IMR-90 (cell line): ENCODE measurements around the gene SLC35F1. TPM values are rescaled to one million over a fixed set of nuclear protein-coding genes. Genes with fewer than 3 reads are reported as not detected.

Experiments used
- ATAC-seq: fragments of 200-7000 bp; cut with Tn5 transposase; 2 replicates; pipeline ENCODE4 v1.9.1; 2020; ENCODE audit warnings: low read depth, mild to moderate bottlenecking, moderate library complexity
- BruUV-seq: library from RNA; stranded (reverse); fragments of 400-500 nt; replicated peaks from 2 replicates; lab custom pipeline; 2021; lab: Mats Ljungman, UMichigan
- CTCF ChIA-PET: fragments of 300-600 bp; formaldehyde crosslinking; extraction: SDS; loops from one replicate; lab custom pipeline; 2021; ENCODE audit warnings: antibody characterized with exemption; lab: Yijun Ruan, JAX
- POLR2A ChIA-PET: fragments of 300-600 bp; sonication (Branson Sonifier 250); formaldehyde crosslinking; loops from one replicate; lab custom pipeline; 2022; ENCODE audit warnings: antibody characterized with exemption; ENCODE audit not compliant: unreplicated experiment; lab: Charles Lee
- DNase-seq: peaks from one replicate; pipeline ENCODE4 v3.0.0; 2013
- H2AFZ ChIP-seq: replicated peaks from 2 replicates; pipeline ENCODE3; 2013; ENCODE audit warnings: low read length, mild to moderate bottlenecking; ENCODE audit not compliant: poor library complexity
- H2AK5ac ChIP-seq: 2 replicates; pipeline ENCODE4 v1.6.1; 2013; ENCODE audit warnings: low read depth, low read length, inconsistent platforms
- H2AK9ac ChIP-seq: replicated peaks from 2 replicates; pipeline ENCODE3; 2013; ENCODE audit warnings: mild to moderate bottlenecking, low read depth, low read length, moderate library complexity; ENCODE audit not compliant: poor library complexity
- H2BK120ac ChIP-seq: 2 replicates; pipeline ENCODE4 v1.6.1; 2013; ENCODE audit warnings: low read depth, low read length, inconsistent platforms
- H2BK15ac ChIP-seq: 3 replicates; pipeline ENCODE4 v1.6.1; 2013; ENCODE audit warnings: low read depth, low read length, inconsistent platforms
- H2BK20ac ChIP-seq: 2 replicates; pipeline ENCODE4 v1.6.1; 2013; ENCODE audit warnings: low read depth, mild to moderate bottlenecking, inconsistent platforms, low read length, moderate library complexity
- H2BK5ac ChIP-seq: 2 replicates; pipeline ENCODE4 v1.6.1; 2013; ENCODE audit warnings: mild to moderate bottlenecking, low read depth, low read length, inconsistent platforms; ENCODE audit not compliant: poor library complexity, severe bottlenecking
- H3K14ac ChIP-seq: replicated peaks from 2 replicates; pipeline ENCODE4 v1.6.1; 2013; ENCODE audit warnings: low read depth, low read length, inconsistent platforms
- H3K18ac ChIP-seq: 2 replicates; pipeline ENCODE4 v1.6.1; 2013; ENCODE audit warnings: low read depth, low read length, control low read depth
- H3K23ac ChIP-seq: 2 replicates; pipeline ENCODE4 v1.6.1; 2013; ENCODE audit warnings: low read depth, low read length, inconsistent platforms
- H3K27ac ChIP-seq: 2 replicates; pipeline ENCODE4 v1.5.1; 2013; ENCODE audit warnings: mild to moderate bottlenecking, control low read depth, low read length; ENCODE audit not compliant: insufficient read depth
- H3K27me3 ChIP-seq: 2 replicates; pipeline ENCODE4 v1.6.1; 2013; ENCODE audit warnings: low read length; ENCODE audit not compliant: control insufficient read depth, insufficient read depth
- H3K36me3 ChIP-seq: 2 replicates; pipeline ENCODE4 v1.6.1; 2013; ENCODE audit warnings: low read length, mixed read lengths; ENCODE audit not compliant: control insufficient read depth, insufficient read depth
- H3K4ac ChIP-seq: 2 replicates; pipeline ENCODE4 v1.6.1; 2013; ENCODE audit warnings: low read depth, low read length, inconsistent platforms
- H3K4me1 ChIP-seq: 2 replicates; pipeline ENCODE4 v1.6.1; 2013; ENCODE audit warnings: low read length, mixed read lengths; ENCODE audit not compliant: control insufficient read depth, insufficient read depth
- H3K4me2 ChIP-seq: 2 replicates; pipeline ENCODE4 v1.6.1; 2013; ENCODE audit warnings: low read depth, mild to moderate bottlenecking, control low read depth, low read length, moderate library complexity
- H3K4me3 ChIP-seq: 2 replicates; pipeline ENCODE4 v1.5.1; 2013; ENCODE audit warnings: low read depth, mild to moderate bottlenecking, control low read depth, low read length, moderate library complexity; ENCODE audit not compliant: insufficient read depth
- H3K56ac ChIP-seq: 2 replicates; pipeline ENCODE4 v1.6.1; 2013; ENCODE audit warnings: low read length, inconsistent platforms; ENCODE audit not compliant: insufficient read depth; ENCODE audit errors: extremely low read depth
- H3K79me1 ChIP-seq, 2 experiments: 2 replicates each; pipeline ENCODE4 v1.6.1; 2013; ENCODE audit warnings: low read length in 2 of 2, inconsistent platforms in 1 of 2, low read depth in 1 of 2
- H3K9ac ChIP-seq: 2 replicates; pipeline ENCODE4 v1.6.1; 2013; ENCODE audit warnings: low read depth, low read length, control low read depth
- H3K9me1 ChIP-seq: 2 replicates; pipeline ENCODE4 v1.6.1; 2013; ENCODE audit warnings: low read length, inconsistent platforms; ENCODE audit not compliant: insufficient read depth
- H3K9me3 ChIP-seq: 2 replicates; pipeline ENCODE4 v1.6.1; 2013; ENCODE audit warnings: low read length; ENCODE audit not compliant: control insufficient read depth, insufficient read depth
- H4K20me1 ChIP-seq: 2 replicates; pipeline ENCODE4 v1.6.1; 2013; ENCODE audit warnings: low read length, inconsistent platforms; ENCODE audit not compliant: insufficient read depth
- H4K5ac ChIP-seq: 2 replicates; pipeline ENCODE4 v1.6.1; 2013; ENCODE audit warnings: mild to moderate bottlenecking, low read depth, low read length, control low read depth
- H4K8ac ChIP-seq, 2 experiments: 2 replicates each; pipeline ENCODE4 v1.6.1; 2013; ENCODE audit warnings: low read depth in 2 of 2, low read length in 2 of 2, control low read depth in 1 of 2, inconsistent platforms in 1 of 2
- H4K91ac ChIP-seq: 2 replicates; pipeline ENCODE4 v1.6.1; 2013; ENCODE audit warnings: low read depth, low read length, inconsistent platforms; ENCODE audit not compliant: insufficient read depth
- CHD1 ChIP-seq: IDR thresholded peaks from 2 replicates; pipeline ENCODE4 v1.6.1; 2012; ENCODE audit warnings: low read depth, low read length, improper control_type of control experiment
- CTCF ChIP-seq: conservative IDR thresholded peaks from 2 replicates; pipeline ENCODE4 v1.5.1; 2012; ENCODE audit warnings: mild to moderate bottlenecking, low read depth, low read length, improper control_type of control experiment
- ELK1 ChIP-seq: fragments of 150-350 bp; IDR thresholded peaks from 2 replicates; pipeline ENCODE4 v1.6.1; 2016; ENCODE audit warnings: low read depth, mild to moderate bottlenecking, low read length, moderate library complexity, borderline replicate concordance
- FOS ChIP-seq: fragments of 150-350 bp; IDR thresholded peaks from 2 replicates; pipeline ENCODE4 v1.6.1; 2016; ENCODE audit warnings: low read depth, low read length
- NFE2L2 ChIP-seq: fragments of 150-350 bp; IDR thresholded peaks from 2 replicates; pipeline ENCODE4 v1.6.1; 2016; ENCODE audit warnings: low read depth, mild to moderate bottlenecking, low read length
- RCOR1 ChIP-seq: IDR thresholded peaks from 2 replicates; pipeline ENCODE4 v1.6.1; 2012; ENCODE audit warnings: mild to moderate bottlenecking, low read length, improper control_type of control experiment; ENCODE audit not compliant: insufficient replicate concordance
- SMC3 ChIP-seq: fragments of 150-350 bp; IDR thresholded peaks from 2 replicates; pipeline ENCODE4 v1.6.1; 2016; ENCODE audit warnings: low read depth, mild to moderate bottlenecking, antibody characterized with exemption, low read length, moderate library complexity
- WGBS, 2 experiments: methylation state at CpG; one replicate each; pipeline versions ENCODE4 v1.1.5 to v1.1.7; 2013; ENCODE audit warnings: missing lambda C conversion rate in 2 of 2; ENCODE audit not compliant: insufficient read length in 1 of 2; ENCODE audit errors: extremely low coverage in 2 of 2; 5-methylcytosine and 5-hydroxymethylcytosine counted together
- dilution Hi-C: fragments of 300-500 bp; cut with HindIII; formaldehyde crosslinking; loops from one replicate; pipeline ENCODE4 v1.14.3; 2018; ENCODE audit warnings: low sequenced_read_pairs; ENCODE audit not compliant: unreplicated experiment
- in situ Hi-C: fragments of 300-500 bp; cut with MboI; formaldehyde crosslinking; loops from 3 replicates; pipeline ENCODE4 v1.14.3; 2019; ENCODE audit warnings: low sequenced_read_pairs, inconsistent platforms, mixed read lengths
- intact Hi-C: fragments of 100-400 bp; cut with micrococcal nuclease; formaldehyde crosslinking; loops from 2 replicates; pipeline ENCODE4 v1.10.0; 2022
- polyA plus RNA-seq, 3 experiments: library from polyadenylated mRNA; depleted of rRNA; stranded (reverse); fragments of >200 nt; gene quantifications; 2 replicates each; pipeline ENCODE4 v1.2.3, GENCODE V29; 2012; ENCODE audit warnings: low replicate concordance in 1 of 3
- total RNA-seq: library from RNA; depleted of rRNA; stranded (reverse); fragments of >200 nt; gene quantifications from 2 replicates; pipeline ENCODE4 v1.2.3, GENCODE V29; 2012

The SLC35F1 gene
- total and polyA plus RNA-seq, 2 of the 4 experiments (the other 2 are of a cell fraction) = not detected

DNA sequence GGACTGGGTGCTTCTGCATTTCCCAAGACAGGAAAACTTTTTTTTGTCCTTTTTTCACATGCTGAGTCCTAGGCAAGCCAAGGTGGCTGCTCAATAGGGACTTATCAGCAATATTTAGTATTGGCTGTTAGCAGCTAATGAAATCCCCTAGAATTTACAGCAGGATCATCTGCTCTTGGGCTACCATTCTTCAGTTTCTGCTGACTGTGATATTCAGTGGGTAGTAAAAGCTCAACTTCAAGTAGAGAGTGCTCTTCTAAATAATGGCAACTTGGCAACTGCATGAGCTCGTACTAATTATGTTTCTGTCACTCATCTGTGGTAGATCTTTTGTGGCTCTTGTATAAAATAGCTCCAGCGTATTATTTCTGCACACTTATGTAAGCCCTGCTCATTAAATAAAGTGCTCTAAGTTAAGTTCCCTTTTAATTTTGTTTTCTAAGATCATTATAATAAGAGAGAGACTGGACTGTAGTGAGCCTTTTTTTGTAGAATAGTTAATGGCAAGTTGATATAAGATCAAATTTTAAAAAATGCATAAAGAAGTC is 110.3 kb downstream of the SLC35F1 start:
- Histone ChIP-seq H2BK5ac (no peak overlapping the region), H3K4me1 (no peaks in the 10 kb centered on the region), H3K9me1 (no peaks in the 10 kb centered on the region), H2BK120ac (no peak overlapping the region), H2AK9ac (no peak overlapping the region), H3K79me1 (no peaks in the 10 kb centered on the region), H3K18ac (no peak overlapping the region), H3K23ac (no peak overlapping the region), H3K27me3 (no peaks in the 10 kb centered on the region), H3K4ac (no peak overlapping the region), H3K14ac (no peak overlapping the region), H4K5ac (no peak overlapping the region), H4K8ac (no peak overlapping the region), H4K91ac (no peak overlapping the region), H3K56ac (no peak overlapping the region), H3K4me2 (no peak overlapping the region), H3K36me3 (no peaks in the 10 kb centered on the region), H2AK5ac (no peak overlapping the region), H2BK15ac (no peak overlapping the region), H4K20me1 (no peaks in the 10 kb centered on the region), H3K9ac (no peak overlapping the region), H3K27ac (no peak overlapping the region), H3K4me3 (no peak overlapping the region), H2AFZ (no peak overlapping the region), H2BK20ac (no peak overlapping the region), H3K9me3 (no peaks in the 10 kb centered on the region)
- in situ Hi-C loops = no loop called here
- TF ChIP-seq ELK1 = no peak
- TF ChIP-seq CHD1 = no peak
- TF ChIP-seq RCOR1 = no peak
- no peak for TF ChIP-seq CTCF
- no peak for TF ChIP-seq NFE2L2
- no peak for TF ChIP-seq FOS
- TF ChIP-seq SMC3 = no peak
- no TSS peak for BruUV-seq
- ATAC-seq (no peak), DNase-seq (no peak)
- intact Hi-C loops = no loop called here
- ChIA-PET CTCF (no interaction called here), POLR2A (no interaction called here)
- no CpG with 5 or more reads among the region's 2 CpGs for WGBS, 2 experiments
- dilution Hi-C loops = no loop called here
